Subcutaneous adipose tissue (tissue), 4 donors: ENCODE data around the gene JMJD8. TPM values are rescaled to one million over a fixed set of nuclear protein-coding genes. Genes with fewer than 3 reads are reported as not detected.

Source experiments
- CTCF ChIP-seq: fragments of 450-650 bp; IDR thresholded peaks from one replicate; pipeline ENCODE4 v1.5.1; 2016; ENCODE audit warnings: low read depth, mild to moderate bottlenecking, control low read depth, antibody characterized with exemption, moderate library complexity
- total RNA-seq, 4 donors: library from RNA; depleted of rRNA; stranded (reverse); fragments of >200 nt; gene quantifications; one replicate each; pipeline ENCODE4 v1.1.0, GENCODE V29; 2016

JMJD8 gene
- total RNA-seq, 4 donors from 2014 or later, result 27.4 to 67.8 (median 49.3) TPM

GRCh38 chr16:668519-669171 is 15.5 kb downstream of the JMJD8 start:
- TF ChIP-seq CTCF, result no peak

GRCh38 chr16:667780-668518 is 16.2 kb downstream of the JMJD8 start, which contains the start of gene RHOT2:
Gene RHOT2, plus strand, starts transcription at chr16:668132. Its CDS starts 68 bp downstream, at chr16:668200.
- TF ChIP-seq CTCF, result no peak

- TF ChIP-seq CTCF, result no peak
Measured at GRCh38 chr16:667113-667779, 16.9 kb downstream of the JMJD8 start.

- no peak for TF ChIP-seq CTCF
Measured at GRCh38 chr16:666572-666971, 17.6 kb downstream of the JMJD8 start.

GRCh38 chr16:662597-662996 is 21.5 kb downstream of the JMJD8 start:
- no peak for TF ChIP-seq CTCF

- TF ChIP-seq CTCF, result no peak
Measured at GRCh38 chr16:662095-662494, 22.0 kb downstream of the JMJD8 start.

- TF ChIP-seq CTCF, result no peak
Measured at GRCh38 chr16:661184-661821, 22.8 kb downstream of the JMJD8 start.
